Measurements from ENCODE around the gene TCF12.

The TCF12 gene

DNA sequence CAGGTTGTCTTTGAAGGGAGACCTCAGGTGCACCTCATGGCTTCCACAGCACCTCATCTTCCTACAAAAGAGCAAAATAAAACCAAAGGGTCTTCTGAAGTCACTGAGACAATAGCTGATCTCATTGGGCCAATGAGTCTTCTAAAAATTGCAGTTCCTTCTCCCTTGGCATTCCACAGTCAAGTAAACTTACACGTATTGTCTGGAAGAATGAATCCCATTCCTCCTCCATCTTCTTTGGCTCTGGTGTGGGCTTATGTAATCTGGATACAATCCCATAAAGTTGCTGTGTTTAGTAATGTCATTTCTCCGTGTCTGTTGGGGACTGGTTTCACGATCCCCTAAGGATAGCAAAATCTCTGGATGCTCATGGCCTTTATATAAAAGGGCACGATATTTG is 372.4 kb downstream of the TCF12 start:
- no peak for DNase-seq
- no peak for ATAC-seq
- no peak overlapping the region for H3K4me3 Mint-ChIP-seq

GRCh38 chr15:57296473-57297162 is 378.2 kb downstream of the TCF12 start:
- ATAC-seq = no peak
- Mint-ChIP-seq H3K27ac (no peak overlapping the region), H3K36me3 (ENCODE audit: low read depth) (peaks cover 11% of the 10 kb centered on the region), H3K9me3 (peaks cover 3% of the 10 kb centered on the region), H3K27me3 (no peaks in the 10 kb centered on the region), H3K4me3 (no peak overlapping the region), H3K4me1 (peaks cover 18% of the 10 kb centered on the region)
- DNase-seq = no peak

More for the DNA sequence above, 372.4 kb downstream of the TCF12 start:
- Mint-ChIP-seq H3K27me3 (no peaks in the 10 kb centered on the region), H3K36me3 (ENCODE audit: low read depth) (peaks cover 52% of the 10 kb centered on the region), H3K9me3 (peaks cover 16% of the 10 kb centered on the region), H3K27ac (no peak overlapping the region), H3K4me1 (peaks cover 9% of the 10 kb centered on the region)

GRCh38 chr15:57297163-57297593 is 378.7 kb downstream of the TCF12 start:
- H3K27ac Mint-ChIP-seq = no peak overlapping the region

GRCh38 chr15:57297630-57298029 is 379.2 kb downstream of the TCF12 start:
- ATAC-seq (no peak), DNase-seq (no peak)
- peaks cover 4% of the 10 kb centered on the region for H3K36me3 Mint-ChIP-seq (ENCODE audit: low read depth)
- no peak overlapping the region for H3K4me3 Mint-ChIP-seq
- H3K9me3 Mint-ChIP-seq = peaks cover 3% of the 10 kb centered on the region
- H3K27me3 Mint-ChIP-seq = no peaks in the 10 kb centered on the region
- peaks cover 18% of the 10 kb centered on the region for H3K4me1 Mint-ChIP-seq
- H3K27ac Mint-ChIP-seq = no peak overlapping the region

More at GRCh38 chr15:57297163-57297593, 378.7 kb downstream of the TCF12 start:
- ATAC-seq = no peak
- Mint-ChIP-seq H3K9me3 (peaks cover 3% of the 10 kb centered on the region), H3K27me3 (no peaks in the 10 kb centered on the region), H3K4me3 (no peak overlapping the region), H3K36me3 (ENCODE audit: low read depth) (peaks cover 7% of the 10 kb centered on the region), H3K4me1 (peaks cover 18% of the 10 kb centered on the region)
- no peak for DNase-seq

- peak overlapping the region; percentile 23 for H3K27ac Mint-ChIP-seq
- ATAC-seq = no peak
- H3K4me3 Mint-ChIP-seq = no peak overlapping the region
- no peaks in the 10 kb centered on the region for H3K27me3 Mint-ChIP-seq
- peaks cover 18% of the 10 kb centered on the region for H3K4me1 Mint-ChIP-seq
- H3K36me3 Mint-ChIP-seq (ENCODE audit: low read depth) = peaks cover 2% of the 10 kb centered on the region
- no peak for DNase-seq
- H3K9me3 Mint-ChIP-seq = peaks cover 3% of the 10 kb centered on the region
Measured at GRCh38 chr15:57298204-57298603, 379.8 kb downstream of the TCF12 start.

DNA sequence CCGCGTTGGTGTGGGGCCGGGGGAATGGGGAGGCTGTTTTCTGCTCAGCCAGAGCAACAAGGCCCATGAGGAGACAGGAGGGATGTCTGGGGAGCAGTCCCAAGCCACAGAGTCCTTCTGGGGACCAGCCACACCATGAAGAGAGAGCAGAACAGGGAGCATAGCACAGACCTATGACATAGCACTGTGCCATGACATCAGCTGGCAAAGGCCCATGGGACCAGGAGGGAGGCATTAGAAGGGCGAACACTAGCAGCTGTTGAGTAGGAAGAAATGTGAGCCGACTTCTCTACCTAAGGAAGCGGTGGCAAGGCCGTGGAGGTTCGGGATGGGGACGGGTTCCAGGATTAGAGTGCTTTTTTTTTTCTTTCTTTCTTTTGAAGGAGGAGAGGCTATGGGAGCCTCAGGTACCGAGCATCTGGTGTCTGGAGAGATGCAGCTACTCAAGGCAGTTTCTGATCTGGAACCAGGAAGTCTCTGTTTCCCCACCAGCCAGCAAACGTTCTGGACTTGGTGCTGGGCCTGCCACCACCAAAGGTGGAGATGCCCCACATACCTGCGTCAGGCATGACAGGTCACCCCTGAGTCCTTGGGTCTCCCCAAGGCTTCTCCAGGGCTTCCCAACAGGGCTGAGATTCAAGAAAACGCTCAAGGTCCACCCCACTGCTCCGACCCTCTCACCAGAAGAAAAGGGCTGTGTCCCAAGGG is 380.6 kb downstream of the TCF12 start:
- no peaks in the 10 kb centered on the region for H3K27me3 Mint-ChIP-seq
- peaks cover 18% of the 10 kb centered on the region for H3K4me1 Mint-ChIP-seq
- DNase-seq (no peak), ATAC-seq (no peak)
- no peak overlapping the region for H3K4me3 Mint-ChIP-seq
- H3K9me3 Mint-ChIP-seq = no peaks in the 10 kb centered on the region
- peaks cover 2% of the 10 kb centered on the region for H3K36me3 Mint-ChIP-seq (ENCODE audit: low read depth)
- H3K27ac Mint-ChIP-seq = peak overlapping the region; percentile 42

DNA sequence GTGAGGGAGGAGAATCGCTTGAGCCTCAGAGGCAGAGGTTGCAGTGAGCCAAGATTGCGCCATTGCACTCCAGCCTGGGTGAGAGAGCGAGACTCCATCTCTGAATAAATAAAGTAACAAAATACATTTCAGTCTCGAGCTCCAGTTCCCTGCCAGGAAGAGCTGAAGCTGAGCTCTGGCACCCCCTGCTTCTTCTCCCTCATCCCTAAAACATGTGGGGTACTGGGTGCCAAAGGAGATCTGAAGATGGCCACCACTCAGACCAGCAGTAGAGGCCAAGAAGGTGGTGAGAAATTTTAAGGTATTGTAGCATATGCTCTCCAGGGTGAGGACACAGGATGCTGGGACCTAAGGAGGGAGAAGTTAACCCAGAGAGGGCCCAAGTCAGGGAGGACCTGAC is 382.9 kb downstream of the TCF12 start:
- Mint-ChIP-seq H3K9me3 (no peaks in the 10 kb centered on the region), H3K4me1 (peaks cover 21% of the 10 kb centered on the region), H3K36me3 (ENCODE audit: low read depth) (no peaks in the 10 kb centered on the region), H3K4me3 (peak overlapping the region; percentile 61), H3K27ac (peak overlapping the region; percentile 8), H3K27me3 (peaks cover 6% of the 10 kb centered on the region)
- DNase-seq (no peak), ATAC-seq (no peak)

- H3K27me3 Mint-ChIP-seq = peaks cover 7% of the 10 kb centered on the region
- H3K4me1 Mint-ChIP-seq = peaks cover 19% of the 10 kb centered on the region
- no peak overlapping the region for H3K27ac Mint-ChIP-seq
- no peak for ATAC-seq
- DNase-seq = no peak
- no peaks in the 10 kb centered on the region for H3K36me3 Mint-ChIP-seq (ENCODE audit: low read depth)
- H3K4me3 Mint-ChIP-seq = peak overlapping the region; percentile 28
- no peaks in the 10 kb centered on the region for H3K9me3 Mint-ChIP-seq
Measured at GRCh38 chr15:57302640-57303257, 384.3 kb downstream of the TCF12 start.

- DNase-seq (no peak), ATAC-seq (no peak)
- Mint-ChIP-seq H3K36me3 (ENCODE audit: low read depth) (no peaks in the 10 kb centered on the region), H3K9me3 (no peaks in the 10 kb centered on the region), H3K4me3 (peak overlapping the region; percentile 15), H3K27ac (no peak overlapping the region), H3K27me3 (peaks cover 7% of the 10 kb centered on the region), H3K4me1 (peaks cover 3% of the 10 kb centered on the region)
Measured at GRCh38 chr15:57305009-57305408, 386.6 kb downstream of the TCF12 start.

DNA sequence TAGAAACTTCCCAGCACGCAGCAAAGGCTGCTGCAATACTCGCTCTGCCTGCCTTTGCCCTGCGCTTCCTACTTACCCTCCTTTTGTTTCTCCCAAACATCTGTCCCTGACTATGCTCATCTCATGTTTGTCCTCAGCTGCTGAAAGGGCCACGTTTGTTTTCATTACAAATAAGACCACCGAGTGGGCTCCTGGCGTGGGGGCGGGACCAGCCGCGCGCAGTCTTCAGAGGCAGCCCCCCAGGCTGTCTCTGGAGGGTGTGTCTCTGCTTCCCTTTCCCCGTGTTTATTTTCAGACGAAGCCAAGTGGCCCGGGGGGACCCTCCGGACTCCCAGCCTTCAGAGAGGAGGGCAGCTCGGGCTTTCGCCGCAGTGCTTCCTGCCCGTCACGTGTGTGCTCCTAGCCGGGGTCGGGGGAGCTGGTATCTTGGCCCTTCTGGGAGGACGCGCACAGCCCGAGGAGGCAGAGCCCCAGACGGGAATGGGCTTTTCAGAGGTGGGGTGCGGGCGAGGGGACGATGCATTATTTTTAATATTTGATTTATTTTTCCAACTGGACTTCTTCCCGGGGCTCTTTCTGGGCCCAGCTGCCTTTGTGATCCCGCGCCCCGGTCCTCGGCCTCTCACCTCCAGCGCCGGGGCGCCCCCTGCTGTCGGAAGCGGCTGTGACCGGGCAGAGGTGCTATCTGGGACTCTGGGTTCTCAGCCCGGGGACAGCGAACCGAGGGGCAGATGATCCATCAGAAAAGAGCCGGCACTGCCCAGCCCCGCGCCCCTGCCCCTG is 387.9 kb downstream of the TCF12 start:
- DNase-seq (peak; percentile 92), ATAC-seq (peak; percentile 82)
- Mint-ChIP-seq H3K36me3 (ENCODE audit: low read depth) (no peaks in the 10 kb centered on the region), H3K9me3 (no peaks in the 10 kb centered on the region), H3K27ac (no peak overlapping the region), H3K4me3 (peak overlapping the region; percentile 51), H3K27me3 (peaks cover 7% of the 10 kb centered on the region), H3K4me1 (peaks cover 3% of the 10 kb centered on the region)

DNA sequence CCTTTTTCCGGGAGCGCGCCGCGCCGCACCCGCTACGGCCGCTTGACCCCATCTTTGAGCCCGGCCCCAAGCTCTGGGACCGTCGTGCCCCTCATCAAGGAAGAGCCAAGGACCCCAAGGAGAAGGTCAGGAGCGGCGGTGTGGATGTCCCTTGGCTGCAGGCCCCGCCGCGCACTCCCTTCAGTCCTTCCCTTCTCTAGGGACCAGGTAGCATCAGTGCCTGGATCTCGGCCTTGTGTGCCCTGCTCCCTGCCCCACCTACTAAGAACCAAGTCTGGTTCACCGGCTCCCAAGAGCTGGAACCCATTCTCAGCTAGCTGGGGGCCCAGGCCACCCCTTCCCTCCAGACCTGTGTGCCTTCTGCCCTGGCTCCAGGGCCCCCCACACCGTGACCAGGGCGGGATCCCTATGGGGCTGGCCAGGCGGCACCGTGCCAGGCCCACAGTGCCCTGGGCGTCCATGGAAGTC is 388.5 kb downstream of the TCF12 start:
- H3K4me1 Mint-ChIP-seq = peaks cover 3% of the 10 kb centered on the region
- H3K27me3 Mint-ChIP-seq = peaks cover 7% of the 10 kb centered on the region
- H3K27ac Mint-ChIP-seq = no peak overlapping the region
- H3K9me3 Mint-ChIP-seq = no peaks in the 10 kb centered on the region
- DNase-seq (no peak), ATAC-seq (peak; percentile 35)
- peak overlapping the region; percentile 51 for H3K4me3 Mint-ChIP-seq
- no peaks in the 10 kb centered on the region for H3K36me3 Mint-ChIP-seq (ENCODE audit: low read depth)

- H3K4me1 Mint-ChIP-seq = peaks cover 3% of the 10 kb centered on the region
Measured at GRCh38 chr15:57307527-57308169, 389.2 kb downstream of the TCF12 start.

GRCh38 chr15:57308170-57308545 is 389.7 kb downstream of the TCF12 start:
- no peak for ATAC-seq
- Mint-ChIP-seq H3K36me3 (ENCODE audit: low read depth) (no peaks in the 10 kb centered on the region), H3K4me1 (peaks cover 3% of the 10 kb centered on the region), H3K9me3 (no peaks in the 10 kb centered on the region), H3K27me3 (peaks cover 7% of the 10 kb centered on the region), H3K27ac (no peak overlapping the region), H3K4me3 (no peak overlapping the region)
- no peak for DNase-seq

More at GRCh38 chr15:57307527-57308169, 389.2 kb downstream of the TCF12 start:
- H3K9me3 Mint-ChIP-seq = no peaks in the 10 kb centered on the region
- H3K4me3 Mint-ChIP-seq = no peak overlapping the region
- H3K36me3 Mint-ChIP-seq (ENCODE audit: low read depth) = no peaks in the 10 kb centered on the region
- peaks cover 7% of the 10 kb centered on the region for H3K27me3 Mint-ChIP-seq
- ATAC-seq (no peak), DNase-seq (no peak)
- H3K27ac Mint-ChIP-seq = no peak overlapping the region

Measured in activated naive CD8-positive, alpha-beta T cell treated with anti-CD3 and anti-CD28 coated beads, Interleukin-2, amount 50 U/mL, for 24 hours (primary cell).